GM12801 (cell line): ENCODE results near the gene ZNF76.

Experiments
- CTCF ChIP-seq: IDR thresholded peaks from one replicate; pipeline ENCODE4 v1.5.1; 2011; ENCODE audit warnings: control low read depth; ENCODE audit not compliant: insufficient read length; ENCODE audit errors: extremely low read depth

Gene ZNF76

GRCh38 chr6:35328108-35328723 is 68.7 kb downstream of the ZNF76 start:
- no peak for TF ChIP-seq CTCF

GRCh38 chr6:35330541-35331119 is 71.1 kb downstream of the ZNF76 start:
- no peak for TF ChIP-seq CTCF

- no peak for TF ChIP-seq CTCF
These were observed 82.0 kb downstream of the ZNF76 start for GRCh38 chr6:35341557-35341956.

GRCh38 chr6:35342258-35343091 is 82.9 kb downstream of the ZNF76 start, which contains the start of gene PPARD:
Gene PPARD, plus strand, starts transcription at chr6:35342558. Its CDS starts 68,530 bp downstream, at chr6:35411088.
- no peak for TF ChIP-seq CTCF

- TF ChIP-seq CTCF = no peak
These were observed 83.7 kb downstream of the ZNF76 start for GRCh38 chr6:35343092-35343834.

- TF ChIP-seq CTCF = no peak
These were observed 84.5 kb downstream of the ZNF76 start for GRCh38 chr6:35343835-35344550.
